GM12878 (cell line): ENCODE data around the gene CACFD1. TPM values are rescaled to one million over a fixed set of nuclear protein-coding genes. Genes with fewer than 3 reads are reported as not detected.

ENCODE experiments used
- ASH2L ChIP-seq: fragments of 300-600, 200-600 bp; sonication (generic); IDR thresholded peaks from 2 replicates; pipeline ENCODE4 v1.6.1; 2017; ENCODE audit warnings: low read depth, mild to moderate bottlenecking, borderline replicate concordance
- MAX ChIP-seq: IDR thresholded peaks from 2 replicates; pipeline ENCODE4 v1.6.1; 2012; ENCODE audit warnings: low read depth, low read length, improper control_type of control experiment
- MLLT1 ChIP-seq: fragments of 450-650 bp; IDR thresholded peaks from 2 replicates; pipeline ENCODE4 v1.6.1; 2016; ENCODE audit warnings: mild to moderate bottlenecking
- RELB ChIP-seq: fragments of 450-650 bp; IDR thresholded peaks from 2 replicates; pipeline ENCODE4 v1.6.1; 2017; ENCODE audit warnings: low read depth, mild to moderate bottlenecking, moderate library complexity
- ZNF687 ChIP-seq: fragments of 450-650 bp; IDR thresholded peaks from 2 replicates; pipeline ENCODE4 v1.6.1; 2017; ENCODE audit warnings: mild to moderate bottlenecking, moderate library complexity
- polyA plus RNA-seq, 11 experiments: library from polyadenylated mRNA; depleted of rRNA in 4 of 11; unstranded in 6 of 11; stranded (reverse) in 5 of 11; fragments of >200 nt; fragmentation: Nextera tagmentation in 4 of 11; fragmentation: Illumina TruSeq in 1 of 11; extraction: Ambion mirVana in 4 of 11; extraction: Trizol in 1 of 11; gene quantifications; 1 replicate in 1 of 11; 2 replicates in 10 of 11; pipeline versions ENCODE4 v1.2.1 to v1.2.3, GENCODE V29; 2011 to 2016; ENCODE audit warnings: inconsistent platforms in 2 of 11, missing spikeins in 2 of 11, low read depth in 1 of 11
- total RNA-seq, 4 experiments: library from RNA; depleted of rRNA in 3 of 4; stranded (reverse); fragments of >200 nt in 3 of 4; fragmentation: Illumina TruSeq in 1 of 4; extraction: Trizol in 1 of 4; gene quantifications; 2 replicates each; pipeline versions ENCODE4 v1.2.1 to v1.2.3, GENCODE V29; 2013 to 2021
- TF ChIP-seq, protein P1 (sequence below): IDR thresholded peaks from 2 replicates; pipeline ENCODE4 v1.6.1; 2011; ENCODE audit warnings: mild to moderate bottlenecking, low read depth, low read length, moderate library complexity; ENCODE audit not compliant: insufficient replicate concordance

CACFD1 gene
- total and polyA plus RNA-seq, 10 of the 15 experiments (the other 5 are each of a cell fraction or from before 2014, with no cell fraction given): 0.09 to 5.8 (median 1.4) TPM; not detected in 1

- no peak for TF ChIP-seq ZNF687
- no peak for TF ChIP-seq MLLT1
- TF ChIP-seq, protein P1, sequence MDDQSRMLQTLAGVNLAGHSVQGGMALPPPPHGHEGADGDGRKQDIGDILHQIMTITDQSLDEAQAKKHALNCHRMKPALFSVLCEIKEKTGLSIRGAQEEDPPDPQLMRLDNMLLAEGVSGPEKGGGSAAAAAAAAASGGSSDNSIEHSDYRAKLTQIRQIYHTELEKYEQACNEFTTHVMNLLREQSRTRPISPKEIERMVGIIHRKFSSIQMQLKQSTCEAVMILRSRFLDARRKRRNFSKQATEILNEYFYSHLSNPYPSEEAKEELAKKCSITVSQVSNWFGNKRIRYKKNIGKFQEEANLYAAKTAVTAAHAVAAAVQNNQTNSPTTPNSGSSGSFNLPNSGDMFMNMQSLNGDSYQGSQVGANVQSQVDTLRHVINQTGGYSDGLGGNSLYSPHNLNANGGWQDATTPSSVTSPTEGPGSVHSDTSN: no peak
- no peak for TF ChIP-seq RELB
- no peak for TF ChIP-seq ASH2L
- TF ChIP-seq MAX: no peak
These were observed 2.0 kb upstream of the CACFD1 start (continued) for GRCh38 chr9:133457748-133458147.
